Activated naive CD4-positive, alpha-beta T cell treated with anti-CD3 and anti-CD28 coated beads, Interleukin-2, amount 10 ng/mL, durations not matched to agents 7 days and 5 days (primary cell): Measurements from ENCODE around the gene TNN.

Experiments
- CTCF ChIA-PET: fragments of 350-600 bp; sonication (Branson Sonifier 250); formaldehyde crosslinking; loops from one replicate; lab custom pipeline; 2021; ENCODE audit warnings: antibody characterized with exemption; lab: Charles Lee
- DNase-seq: peaks from one replicate; pipeline ENCODE4 v3.0.0-alpha.2; 2020
- H3K27ac Mint-ChIP-seq: one replicate; pipeline ENCODE4 v1.8.0; 2021; ENCODE audit warnings: mild to moderate bottlenecking, moderate library complexity, mixed read lengths
- H3K27me3 Mint-ChIP-seq: one replicate; pipeline ENCODE4 v1.8.0; 2021; ENCODE audit warnings: mild to moderate bottlenecking, mixed read lengths
- H3K36me3 Mint-ChIP-seq: one replicate; pipeline ENCODE4 v1.8.0; 2021; ENCODE audit warnings: mixed read lengths
- H3K4me1 Mint-ChIP-seq: one replicate; pipeline ENCODE4 v1.8.0; 2021; ENCODE audit warnings: mixed read lengths
- H3K4me3 Mint-ChIP-seq: one replicate; pipeline ENCODE4 v1.8.0; 2021; ENCODE audit warnings: mild to moderate bottlenecking, moderate library complexity, mixed read lengths
- H3K9me3 Mint-ChIP-seq: one replicate; pipeline ENCODE4 v1.8.0; 2021; ENCODE audit warnings: mixed read lengths

Gene TNN

DNA sequence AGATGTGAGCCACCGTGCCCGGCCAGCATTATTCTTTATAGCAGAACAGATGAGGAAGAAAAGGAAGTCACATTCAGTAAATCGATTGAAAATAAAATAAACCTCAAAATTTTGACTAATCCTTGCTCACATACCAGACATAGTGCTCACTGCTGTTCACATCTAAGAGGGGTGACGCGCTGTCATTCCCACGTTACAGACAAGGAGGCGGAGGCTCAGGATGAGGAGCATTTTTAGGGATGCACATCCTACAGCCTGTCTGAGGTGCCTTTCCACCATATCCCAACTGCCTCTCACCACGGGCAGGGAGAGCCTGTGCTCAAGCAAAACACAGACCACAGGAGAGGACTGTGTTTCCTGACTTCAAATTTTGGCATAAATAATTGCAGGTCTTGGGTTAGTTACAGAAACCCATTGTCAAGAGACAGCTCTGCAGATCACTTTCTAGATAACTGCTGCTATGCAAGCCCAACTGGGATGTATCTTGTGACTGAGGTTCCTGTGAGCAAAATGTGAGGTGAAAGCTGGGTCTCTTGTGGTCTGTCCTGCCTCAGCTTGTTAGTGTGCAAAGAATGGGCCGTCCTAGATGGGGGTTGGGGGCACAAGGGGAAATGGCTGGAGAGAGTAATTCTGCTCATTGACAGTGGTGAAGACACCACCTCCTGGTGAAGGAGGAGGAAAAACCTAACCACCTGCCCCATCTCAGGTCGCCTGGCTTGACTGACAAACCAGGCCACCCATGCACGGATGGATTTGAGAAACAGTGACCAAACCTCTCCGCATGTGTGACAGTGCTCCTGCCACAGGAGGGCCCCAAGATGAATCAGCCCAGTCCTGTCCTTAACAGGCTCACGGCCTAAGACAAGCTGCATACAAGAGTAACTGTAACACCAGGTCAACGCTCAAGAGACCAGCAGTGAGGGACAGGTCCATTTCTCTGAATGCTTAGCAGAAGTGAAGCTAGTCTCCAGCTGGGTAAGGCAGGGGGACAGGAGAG, 8.2 kb downstream of the TNN start:
- Mint-ChIP-seq H3K36me3 (no peaks in the 10 kb centered on the region), H3K4me3 (no peak overlapping the region), H3K27ac (no peak overlapping the region), H3K9me3 (no peaks in the 10 kb centered on the region), H3K4me1 (peaks cover 18% of the 10 kb centered on the region), H3K27me3 (peaks cover 42% of the 10 kb centered on the region)
- CTCF ChIA-PET: interaction anchor here (1.2 to 1.7 kb wide), 2 partner anchors 49 to 51 kb away, joined by 3 to 6 read pairs; no protein-coding TSS in a partner anchor
- no peak for DNase-seq

DNA sequence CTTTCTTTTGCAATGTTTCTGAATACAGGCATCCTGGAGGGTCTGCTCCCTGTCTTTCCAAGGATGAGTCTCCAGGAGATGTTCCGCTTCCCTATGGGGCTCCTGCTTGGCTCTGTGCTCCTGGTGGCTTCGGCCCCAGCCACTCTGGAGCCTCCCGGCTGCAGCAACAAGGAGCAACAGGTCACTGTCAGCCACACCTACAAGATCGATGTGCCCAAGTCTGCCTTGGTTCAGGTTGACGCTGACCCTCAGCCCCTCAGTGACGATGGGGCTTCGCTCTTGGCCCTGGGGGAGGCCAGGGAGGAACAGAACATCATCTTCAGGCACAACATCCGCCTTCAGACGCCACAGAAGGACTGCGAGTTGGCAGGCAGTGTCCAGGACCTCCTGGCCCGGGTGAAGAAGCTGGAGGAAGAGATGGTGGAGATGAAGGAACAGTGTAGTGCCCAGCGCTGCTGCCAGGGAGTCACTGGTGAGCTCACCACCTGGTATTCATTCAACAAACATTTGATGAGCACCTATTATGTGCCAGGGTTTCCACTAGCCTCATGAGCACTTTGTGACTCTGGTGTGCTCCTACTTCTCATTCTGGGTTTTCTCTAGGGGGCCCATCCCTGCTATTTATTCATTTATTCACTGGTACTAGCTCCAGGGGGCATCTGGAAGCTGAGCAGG, 9.9 kb downstream of the TNN start:
- peaks cover 4% of the 10 kb centered on the region for H3K4me1 Mint-ChIP-seq
- no peak overlapping the region for H3K4me3 Mint-ChIP-seq
- no peak for DNase-seq
- CTCF ChIA-PET: interaction anchor here (1.8 kb wide), 1 partner anchor 48 kb away, joined by 4 read pairs; no protein-coding TSS in a partner anchor
- H3K27ac Mint-ChIP-seq: no peak overlapping the region
- H3K27me3 Mint-ChIP-seq: peaks cover 34% of the 10 kb centered on the region
- H3K36me3 Mint-ChIP-seq: no peaks in the 10 kb centered on the region
- H3K9me3 Mint-ChIP-seq: no peaks in the 10 kb centered on the region

GRCh38 chr1:175078629-175079028, 11.0 kb downstream of the TNN start:
- H3K4me3 Mint-ChIP-seq: no peak overlapping the region
- no peaks in the 10 kb centered on the region for H3K4me1 Mint-ChIP-seq
- CTCF ChIA-PET: interaction anchor here (0.6 to 1.8 kb wide), 3 partner anchors 46 to 240 kb away, joined by 3 to 4 read pairs (median 3); no protein-coding TSS in a partner anchor
- H3K27ac Mint-ChIP-seq: no peak overlapping the region
- no peaks in the 10 kb centered on the region for H3K36me3 Mint-ChIP-seq
- DNase-seq: no peak
- peaks cover 31% of the 10 kb centered on the region for H3K27me3 Mint-ChIP-seq
- H3K9me3 Mint-ChIP-seq: no peaks in the 10 kb centered on the region

DNA sequence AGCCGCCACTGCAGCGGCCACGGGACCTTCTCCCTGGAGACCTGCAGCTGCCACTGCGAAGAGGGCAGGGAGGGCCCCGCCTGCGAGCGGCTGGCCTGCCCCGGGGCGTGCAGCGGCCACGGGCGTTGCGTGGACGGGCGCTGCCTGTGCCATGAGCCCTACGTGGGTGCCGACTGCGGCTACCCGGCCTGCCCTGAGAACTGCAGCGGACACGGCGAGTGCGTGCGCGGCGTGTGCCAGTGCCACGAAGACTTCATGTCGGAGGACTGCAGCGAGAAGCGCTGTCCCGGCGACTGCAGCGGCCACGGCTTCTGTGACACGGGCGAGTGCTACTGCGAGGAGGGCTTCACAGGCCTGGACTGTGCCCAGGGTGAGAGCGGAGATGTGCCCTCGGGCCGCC, 11.7 kb downstream of the TNN start:
- no peak for DNase-seq
- CTCF ChIA-PET: interaction anchor here (1.8 kb wide), 1 partner anchor 46 kb away, joined by 4 read pairs; no protein-coding TSS in a partner anchor
- Mint-ChIP-seq H3K27ac (no peak overlapping the region), H3K4me3 (no peak overlapping the region), H3K36me3 (no peaks in the 10 kb centered on the region), H3K4me1 (no peaks in the 10 kb centered on the region), H3K27me3 (peaks cover 30% of the 10 kb centered on the region), H3K9me3 (no peaks in the 10 kb centered on the region)

GRCh38 chr1:175080030-175080429, 12.4 kb downstream of the TNN start:
- H3K36me3 Mint-ChIP-seq: no peaks in the 10 kb centered on the region
- H3K4me3 Mint-ChIP-seq: no peak overlapping the region
- H3K27me3 Mint-ChIP-seq: peaks cover 30% of the 10 kb centered on the region
- CTCF ChIA-PET: no interaction called here
- H3K9me3 Mint-ChIP-seq: no peaks in the 10 kb centered on the region
- no peaks in the 10 kb centered on the region for H3K4me1 Mint-ChIP-seq
- DNase-seq: no peak
- no peak overlapping the region for H3K27ac Mint-ChIP-seq

DNA sequence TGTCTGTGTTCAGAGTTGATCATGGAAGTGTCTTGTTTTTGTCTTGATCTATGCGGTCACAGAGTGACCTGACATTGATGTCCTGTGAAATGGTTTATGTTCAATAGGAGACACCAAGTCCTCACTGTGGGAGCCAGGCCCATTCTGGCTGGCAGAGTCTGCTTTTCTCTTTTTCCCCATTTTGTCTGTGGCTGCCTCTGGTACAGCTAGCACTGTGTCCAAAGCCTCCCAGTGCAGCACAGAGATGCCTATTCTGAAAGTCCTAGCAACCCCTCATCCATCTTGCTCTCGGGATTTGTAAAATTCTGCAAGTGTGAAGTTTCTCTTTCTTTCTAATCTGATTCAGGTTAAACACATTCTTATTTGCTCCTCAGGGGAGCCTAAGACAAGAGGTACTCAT, 14.3 kb downstream of the TNN start:
- H3K4me3 Mint-ChIP-seq: no peak overlapping the region
- CTCF ChIA-PET: interaction anchor here (1.5 kb wide), 1 partner anchor 65 kb away, joined by 3 read pairs; no protein-coding TSS in a partner anchor
- no peak for DNase-seq
- H3K9me3 Mint-ChIP-seq: no peaks in the 10 kb centered on the region
- H3K27me3 Mint-ChIP-seq: peaks cover 23% of the 10 kb centered on the region
- no peak overlapping the region for H3K27ac Mint-ChIP-seq
- no peaks in the 10 kb centered on the region for H3K36me3 Mint-ChIP-seq
- H3K4me1 Mint-ChIP-seq: no peaks in the 10 kb centered on the region

DNA sequence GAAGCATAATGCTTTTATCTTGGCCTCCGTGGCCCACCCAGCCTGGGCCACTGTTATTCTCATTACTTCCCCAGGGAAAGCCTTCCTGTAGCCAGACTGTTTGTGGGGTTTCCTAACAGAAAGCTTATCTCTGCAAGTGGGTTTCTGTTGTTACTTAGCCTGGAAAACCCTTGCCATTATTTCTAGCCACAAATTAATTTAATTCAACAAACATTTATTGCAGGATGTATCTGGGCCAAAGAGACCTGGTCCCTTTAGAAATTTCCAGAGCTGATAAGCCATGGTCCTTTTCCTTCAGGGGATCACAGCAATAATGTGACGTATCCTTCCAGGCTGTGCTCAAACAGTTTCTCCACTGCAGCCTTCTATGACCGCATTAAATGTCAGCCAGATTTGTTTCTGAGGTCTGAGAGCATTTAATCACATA, 20.9 kb downstream of the TNN start:
- no peak for DNase-seq
- H3K36me3 Mint-ChIP-seq: no peaks in the 10 kb centered on the region
- peaks cover 9% of the 10 kb centered on the region for H3K27me3 Mint-ChIP-seq
- no peak overlapping the region for H3K27ac Mint-ChIP-seq
- no peak overlapping the region for H3K4me3 Mint-ChIP-seq
- H3K9me3 Mint-ChIP-seq: no peaks in the 10 kb centered on the region
- H3K4me1 Mint-ChIP-seq: no peaks in the 10 kb centered on the region
- CTCF ChIA-PET: interaction anchor here (0.6 kb wide), 1 partner anchor 59 kb away, joined by 3 read pairs; no protein-coding TSS in a partner anchor

DNA sequence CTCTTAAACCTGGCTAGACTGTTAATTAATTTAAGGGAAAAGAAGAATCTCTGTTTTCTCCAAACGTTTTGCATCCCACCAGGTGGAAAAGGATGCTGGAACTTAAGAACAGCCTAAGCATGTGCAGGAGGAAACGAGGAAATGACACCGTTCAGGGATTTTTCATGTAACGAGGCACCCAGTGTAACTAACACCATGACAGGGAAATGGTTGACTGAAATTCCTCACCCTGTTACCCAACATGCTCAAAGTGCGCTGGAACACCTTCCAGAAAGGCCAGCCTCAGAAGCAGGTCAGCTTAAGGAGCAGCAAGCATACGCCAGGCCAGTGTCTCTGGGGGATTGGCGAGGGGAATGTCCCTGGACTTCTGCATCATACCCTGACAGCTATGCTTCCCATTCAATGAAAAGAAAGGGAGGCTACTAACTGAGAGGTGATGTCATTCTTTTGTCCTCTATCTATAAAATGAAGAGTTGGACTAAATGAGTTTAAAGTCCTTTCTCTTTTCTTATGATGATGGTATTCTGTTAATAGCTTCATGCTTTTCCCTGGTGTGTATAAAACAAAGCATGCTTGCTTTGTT, 21.6 kb downstream of the TNN start:
- no peak for DNase-seq
- no peak overlapping the region for H3K4me3 Mint-ChIP-seq
- no peak overlapping the region for H3K27ac Mint-ChIP-seq
- H3K36me3 Mint-ChIP-seq: no peaks in the 10 kb centered on the region
- H3K4me1 Mint-ChIP-seq: no peaks in the 10 kb centered on the region
- CTCF ChIA-PET: interaction anchor here (0.6 kb wide), 1 partner anchor 60 kb away, joined by 3 read pairs; no protein-coding TSS in a partner anchor
- H3K9me3 Mint-ChIP-seq: no peaks in the 10 kb centered on the region
- peaks cover 8% of the 10 kb centered on the region for H3K27me3 Mint-ChIP-seq

- Mint-ChIP-seq H3K4me3 (no peak overlapping the region), H3K27ac (no peak overlapping the region), H3K9me3 (no peaks in the 10 kb centered on the region), H3K36me3 (no peaks in the 10 kb centered on the region), H3K4me1 (no peaks in the 10 kb centered on the region), H3K27me3 (peaks cover 4% of the 10 kb centered on the region)
- DNase-seq: no peak
- CTCF ChIA-PET: interaction anchor here (0.7 to 1.0 kb wide), 2 partner anchors 61 to 300 kb away, joined by 3 read pairs; no protein-coding TSS in a partner anchor
These were observed 23.1 kb downstream of the TNN start for GRCh38 chr1:175090780-175091179.

GRCh38 chr1:175094626-175095025, 27.0 kb downstream of the TNN start:
- no peaks in the 10 kb centered on the region for H3K4me1 Mint-ChIP-seq
- no peak for DNase-seq
- H3K27me3 Mint-ChIP-seq: peaks cover 8% of the 10 kb centered on the region
- H3K4me3 Mint-ChIP-seq: no peak overlapping the region
- no peaks in the 10 kb centered on the region for H3K9me3 Mint-ChIP-seq
- no peak overlapping the region for H3K27ac Mint-ChIP-seq
- H3K36me3 Mint-ChIP-seq: no peaks in the 10 kb centered on the region
- CTCF ChIA-PET: no interaction called here

GRCh38 chr1:175095069-175095468, 27.4 kb downstream of the TNN start:
- DNase-seq: no peak
- H3K27ac Mint-ChIP-seq: no peak overlapping the region
- H3K27me3 Mint-ChIP-seq: peaks cover 8% of the 10 kb centered on the region
- CTCF ChIA-PET: no interaction called here
- H3K9me3 Mint-ChIP-seq: no peaks in the 10 kb centered on the region
- no peaks in the 10 kb centered on the region for H3K36me3 Mint-ChIP-seq
- H3K4me3 Mint-ChIP-seq: no peak overlapping the region
- no peaks in the 10 kb centered on the region for H3K4me1 Mint-ChIP-seq

GRCh38 chr1:175095978-175096607, 28.5 kb downstream of the TNN start:
- no peak overlapping the region for H3K4me3 Mint-ChIP-seq
- H3K36me3 Mint-ChIP-seq: no peaks in the 10 kb centered on the region
- DNase-seq: no peak
- H3K4me1 Mint-ChIP-seq: no peaks in the 10 kb centered on the region
- no peak overlapping the region for H3K27ac Mint-ChIP-seq
- peaks cover 8% of the 10 kb centered on the region for H3K27me3 Mint-ChIP-seq
- no peaks in the 10 kb centered on the region for H3K9me3 Mint-ChIP-seq
- CTCF ChIA-PET: no interaction called here

- CTCF ChIA-PET: interaction anchor here (1.5 kb wide), 1 partner anchor 28 kb away, joined by 4 read pairs; no protein-coding TSS in a partner anchor
- peaks cover 8% of the 10 kb centered on the region for H3K27me3 Mint-ChIP-seq
- no peaks in the 10 kb centered on the region for H3K9me3 Mint-ChIP-seq
- H3K4me3 Mint-ChIP-seq: no peak overlapping the region
- H3K36me3 Mint-ChIP-seq: no peaks in the 10 kb centered on the region
- H3K27ac Mint-ChIP-seq: no peak overlapping the region
- H3K4me1 Mint-ChIP-seq: no peaks in the 10 kb centered on the region
- no peak for DNase-seq
These were observed 29.7 kb downstream of the TNN start for GRCh38 chr1:175097361-175097760.
